Middle frontal gyrus (tissue), 1 donor: Measurements from ENCODE around the gene SIGLEC1.

Experiments used
- DNase-seq: peaks from one replicate; pipeline ENCODE4 v3.0.0-alpha.2; 2015; ENCODE audit warnings: low spot score; ENCODE audit errors: extremely low spot score

SIGLEC1 gene

GRCh38 chr20:3680701-3681351 is 31.6 kb downstream of the SIGLEC1 start:
- DNase-seq, result no peak

- no peak for DNase-seq
These were observed 32.4 kb downstream of the SIGLEC1 start for GRCh38 chr20:3679749-3680700.

GRCh38 chr20:3678856-3679720 is 33.3 kb downstream of the SIGLEC1 start:
- DNase-seq, result no peak

GRCh38 chr20:3678198-3678597 is 34.2 kb downstream of the SIGLEC1 start:
- no peak for DNase-seq

GRCh38 chr20:3677733-3678132 is 34.7 kb downstream of the SIGLEC1 start:
- no peak for DNase-seq

GRCh38 chr20:3674995-3675900 is 37.2 kb downstream of the SIGLEC1 start:
- no peak for DNase-seq

GRCh38 chr20:3674447-3674846 is 38.0 kb downstream of the SIGLEC1 start:
- no peak for DNase-seq

GRCh38 chr20:3673221-3674070 is 39.0 kb downstream of the SIGLEC1 start:
- no peak for DNase-seq

GRCh38 chr20:3672547-3673171 is 39.7 kb downstream of the SIGLEC1 start:
- no peak for DNase-seq

GRCh38 chr20:3671986-3672546 is 40.3 kb downstream of the SIGLEC1 start:
- DNase-seq, result no peak

- DNase-seq, result no peak
These were observed 41.5 kb downstream of the SIGLEC1 start for GRCh38 chr20:3670945-3671344.

GRCh38 chr20:3670511-3670910 is 41.9 kb downstream of the SIGLEC1 start:
- no peak for DNase-seq

GRCh38 chr20:3669710-3670367 is 42.6 kb downstream of the SIGLEC1 start:
- DNase-seq, result no peak

- DNase-seq, result no peak
These were observed 44.9 kb downstream of the SIGLEC1 start for GRCh38 chr20:3667434-3668037.

- DNase-seq, result no peak
These were observed 48.5 kb downstream of the SIGLEC1 start for GRCh38 chr20:3663858-3664257.

- DNase-seq, result no peak
These were observed 49.2 kb downstream of the SIGLEC1 start, which contains the start of gene GFRA4 for GRCh38 chr20:3663031-3663701. TSS of gene GFRA4 (minus strand) at chr20:3663399. CDS start at chr20:3663399, 0 bp downstream.
